ENCODE measurements around the gene GALNT10.
"Not testable (repeated sequence)": the region's sequence is repeated elsewhere in the genome, so short reads cannot be mapped to it uniquely, and the experiment has no call there.

Gene GALNT10

GRCh38 chr5:154190595-154191304, at the start of gene GALNT10:
GALNT10 (plus strand) TSS chr5:154190733; CDS start chr5:154190867, 134 bp downstream.
- H3K36me3 Mint-ChIP-seq: no peaks in the 10 kb centered on the region
- DNase-seq: peak; percentile 57
- H3K9me3 Mint-ChIP-seq: no peaks in the 10 kb centered on the region
- H3K27ac Mint-ChIP-seq: peak within 1 kb of the TSS; percentile 92
- H3K4me1 Mint-ChIP-seq: peaks cover 24 to 37% of the 10 kb centered on the region in 2 donors
- peak within 1 kb of the TSS; percentile 91 to 96 for H3K4me3 Mint-ChIP-seq
- ATAC-seq (replicated peaks): peak; percentile 77 to 80
- H3K27me3 Mint-ChIP-seq: no peaks in the 10 kb centered on the region

- Mint-ChIP-seq H3K4me3 (no peak overlapping the region), H3K36me3 (no peaks in the 10 kb centered on the region), H3K27me3 (peaks cover 23 to 27% of the 10 kb centered on the region in 2 donors)
These were observed 48.8 kb upstream of the GALNT10 start for GRCh38 chr5:154141745-154142221.

GRCh38 chr5:154143211-154143641, 47.3 kb upstream of the GALNT10 start:
- no peaks in the 10 kb centered on the region for H3K36me3 Mint-ChIP-seq
- peaks cover 30 to 36% of the 10 kb centered on the region in 2 donors for H3K27me3 Mint-ChIP-seq
- no peak overlapping the region for H3K27ac Mint-ChIP-seq
- no peaks in the 10 kb centered on the region for H3K9me3 Mint-ChIP-seq
- DNase-seq: no peak
- H3K4me1 Mint-ChIP-seq: no peaks in the 10 kb centered on the region
- no peak for ATAC-seq (replicated peaks)
- no peak overlapping the region for H3K4me3 Mint-ChIP-seq

More at GRCh38 chr5:154141745-154142221, 48.8 kb upstream of the GALNT10 start:
- no peaks in the 10 kb centered on the region for H3K9me3 Mint-ChIP-seq
- no peaks in the 10 kb centered on the region for H3K4me1 Mint-ChIP-seq
- DNase-seq: no peak
- no peak for ATAC-seq (replicated peaks)
- H3K27ac Mint-ChIP-seq: no peak overlapping the region

GRCh38 chr5:154145268-154145667, 45.3 kb upstream of the GALNT10 start:
- Mint-ChIP-seq H3K9me3 (no peaks in the 10 kb centered on the region), H3K27ac (no peak overlapping the region), H3K27me3 (peaks cover 33 to 34% of the 10 kb centered on the region in 2 donors), H3K4me1 (no peaks in the 10 kb centered on the region), H3K4me3 (no peak overlapping the region), H3K36me3 (no peaks in the 10 kb centered on the region)
- DNase-seq (no peak), ATAC-seq (replicated peaks) (no peak)

GRCh38 chr5:154146409-154146808, 44.1 kb upstream of the GALNT10 start:
- no peak for ATAC-seq (replicated peaks)
- no peak for DNase-seq
- H3K27ac Mint-ChIP-seq: no peak overlapping the region
- H3K27me3 Mint-ChIP-seq: peaks cover 24 to 25% of the 10 kb centered on the region in 2 donors
- no peaks in the 10 kb centered on the region for H3K36me3 Mint-ChIP-seq
- no peaks in the 10 kb centered on the region for H3K4me1 Mint-ChIP-seq
- no peaks in the 10 kb centered on the region for H3K9me3 Mint-ChIP-seq
- no peak overlapping the region for H3K4me3 Mint-ChIP-seq

- DNase-seq (no peak), ATAC-seq (replicated peaks) (no peak)
- Mint-ChIP-seq H3K27me3 (peaks cover 32 to 34% of the 10 kb centered on the region in 2 donors), H3K27ac (no peak overlapping the region), H3K4me1 (no peaks in the 10 kb centered on the region), H3K9me3 (no peaks in the 10 kb centered on the region), H3K4me3 (no peak overlapping the region), H3K36me3 (no peaks in the 10 kb centered on the region)
These were observed 42.9 kb upstream of the GALNT10 start for GRCh38 chr5:154147666-154148065.

GRCh38 chr5:154150471-154150870, 40.1 kb upstream of the GALNT10 start:
- not testable (repeated sequence) for H3K4me1 Mint-ChIP-seq, H3K27ac Mint-ChIP-seq, H3K9me3 Mint-ChIP-seq

GRCh38 chr5:154157483-154158378, 32.8 kb upstream of the GALNT10 start:
- ATAC-seq (replicated peaks) (no peak), DNase-seq (no peak)
- Mint-ChIP-seq H3K9me3 (no peaks in the 10 kb centered on the region), H3K4me3 (no peak overlapping the region), H3K36me3 (no peaks in the 10 kb centered on the region), H3K27me3 (peaks cover 47 to 49% of the 10 kb centered on the region in 2 donors), H3K4me1 (no peaks in the 10 kb centered on the region), H3K27ac (no peak overlapping the region)

More at GRCh38 chr5:154150471-154150870, 40.1 kb upstream of the GALNT10 start:
- not testable (repeated sequence) for H3K36me3 Mint-ChIP-seq; DNase-seq; ATAC-seq (replicated peaks); H3K4me3 Mint-ChIP-seq
- H3K27me3 Mint-ChIP-seq: peaks cover 29 to 36% of the 10 kb centered on the region in 2 donors

GRCh38 chr5:154158379-154158737, 32.2 kb upstream of the GALNT10 start:
- DNase-seq: no peak
- H3K36me3 Mint-ChIP-seq: no peaks in the 10 kb centered on the region
- H3K9me3 Mint-ChIP-seq: no peaks in the 10 kb centered on the region
- ATAC-seq (replicated peaks): no peak
- no peak overlapping the region for H3K27ac Mint-ChIP-seq
- H3K4me3 Mint-ChIP-seq: no peak overlapping the region
- peaks cover 46 to 47% of the 10 kb centered on the region in 2 donors for H3K27me3 Mint-ChIP-seq
- no peaks in the 10 kb centered on the region for H3K4me1 Mint-ChIP-seq

- peaks cover 51 to 53% of the 10 kb centered on the region in 2 donors for H3K27me3 Mint-ChIP-seq
- DNase-seq (no peak), ATAC-seq (replicated peaks) (no peak)
- no peaks in the 10 kb centered on the region for H3K4me1 Mint-ChIP-seq
- H3K4me3 Mint-ChIP-seq: no peak overlapping the region
- no peak overlapping the region for H3K27ac Mint-ChIP-seq
- no peaks in the 10 kb centered on the region for H3K36me3 Mint-ChIP-seq
- no peaks in the 10 kb centered on the region for H3K9me3 Mint-ChIP-seq
These were observed 31.2 kb upstream of the GALNT10 start for GRCh38 chr5:154159343-154159742.

- no peak for ATAC-seq (replicated peaks)
- DNase-seq: no peak
- no peaks in the 10 kb centered on the region for H3K36me3 Mint-ChIP-seq
- no peak overlapping the region for H3K4me3 Mint-ChIP-seq
- H3K27ac Mint-ChIP-seq: no peak overlapping the region
- peaks cover 56 to 58% of the 10 kb centered on the region in 2 donors for H3K27me3 Mint-ChIP-seq
- H3K4me1 Mint-ChIP-seq: no peaks in the 10 kb centered on the region
- no peaks in the 10 kb centered on the region for H3K9me3 Mint-ChIP-seq
These were observed 27.9 kb upstream of the GALNT10 start for GRCh38 chr5:154162539-154163151.

GRCh38 chr5:154163327-154164248, 26.9 kb upstream of the GALNT10 start:
- Mint-ChIP-seq H3K4me1 (no peaks in the 10 kb centered on the region), H3K27ac (no peak overlapping the region), H3K9me3 (no peaks in the 10 kb centered on the region), H3K27me3 (peaks cover 47 to 51% of the 10 kb centered on the region in 2 donors), H3K36me3 (no peaks in the 10 kb centered on the region), H3K4me3 (no peak overlapping the region)
- ATAC-seq (replicated peaks) (no peak), DNase-seq (no peak)

GRCh38 chr5:154164249-154164581, 26.3 kb upstream of the GALNT10 start:
- Mint-ChIP-seq H3K36me3 (no peaks in the 10 kb centered on the region), H3K9me3 (no peaks in the 10 kb centered on the region), H3K27ac (no peak overlapping the region), H3K4me3 (no peak overlapping the region), H3K27me3 (peaks cover 41 to 46% of the 10 kb centered on the region in 2 donors), H3K4me1 (no peaks in the 10 kb centered on the region)
- DNase-seq (no peak), ATAC-seq (replicated peaks) (no peak)

Measured in stimulated activated naive B cell treated with anti-CD40 and anti-IgM and Interleukin-4, amounts not matched to agents 10 μg/mL and 1 μg/mL and 100 μg/mL, for 72 hours (primary cell).